Neural cell (in vitro differentiated cells): ENCODE results near the gene STH. TPM values are rescaled to one million over a fixed set of nuclear protein-coding genes. Genes with fewer than 3 reads are reported as not detected.

ENCODE experiments used
- H2AFZ ChIP-seq: fragments of 200-600, 300-800 bp; sonication (generic), shearing (Covaris generic); 2 replicates; pipeline ENCODE4 v1.6.0; 2014; ENCODE audit warnings: low read depth, mild to moderate bottlenecking, antibody characterized with exemption, low read length, moderate library complexity
- H3F3A ChIP-seq: fragments of 200-600 bp; shearing (Covaris generic); 2 replicates; pipeline ENCODE4 v1.6.1; 2016; ENCODE audit warnings: mild to moderate bottlenecking, moderate library complexity, mixed read lengths, antibody characterized with exemption, low read length; ENCODE audit not compliant: insufficient read depth, poor library complexity, severe bottlenecking
- H3K27ac ChIP-seq: fragments of 200-600, 300-800 bp; sonication (generic), shearing (Covaris generic); 2 replicates; pipeline ENCODE4 v1.5.1; 2014; ENCODE audit warnings: mild to moderate bottlenecking, low read length, moderate library complexity
- H3K27me3 ChIP-seq: fragments of 300-800, 200-600 bp; sonication (generic), shearing (Covaris generic); 2 replicates; pipeline ENCODE4 v1.6.0; 2014; ENCODE audit warnings: mild to moderate bottlenecking, low read depth, low read length, moderate library complexity; ENCODE audit not compliant: insufficient read depth
- H3K36me3 ChIP-seq: fragments of 300-800, 200-600 bp; sonication (generic), shearing (Covaris generic); 2 replicates; pipeline ENCODE4 v1.5.1; 2014; ENCODE audit warnings: mild to moderate bottlenecking, antibody characterized with exemption, low read length, moderate library complexity; ENCODE audit not compliant: insufficient read depth
- H3K4me2 ChIP-seq: fragments of 300-800, 200-600 bp; sonication (generic), shearing (Covaris generic); 2 replicates; pipeline ENCODE4 v1.6.0; 2014; ENCODE audit warnings: mild to moderate bottlenecking, low read length
- H3K4me3 ChIP-seq: fragments of 300-800, 200-600 bp; sonication (generic), shearing (Covaris generic); 2 replicates; pipeline ENCODE4 v1.5.1; 2014; ENCODE audit warnings: mild to moderate bottlenecking, low read length, moderate library complexity
- H3K79me2 ChIP-seq: fragments of 200-600 bp; shearing (Covaris generic); replicated peaks from 2 replicates; pipeline ENCODE4 v1.6.0; 2014; ENCODE audit warnings: mild to moderate bottlenecking, low read length, moderate library complexity; ENCODE audit not compliant: insufficient read depth
- H3K9ac ChIP-seq: fragments of 300-800, 200-600 bp; sonication (generic), shearing (Covaris generic); 2 replicates; pipeline ENCODE4 v1.6.1; 2016; ENCODE audit warnings: mild to moderate bottlenecking, low read length, mixed read lengths
- H3K9me2 ChIP-seq: fragments of 200-600 bp; shearing (Covaris generic); 2 replicates; pipeline ENCODE4 v1.6.1; 2016; ENCODE audit warnings: mild to moderate bottlenecking, low read length, mixed read lengths; ENCODE audit not compliant: insufficient read depth
- H3K9me3 ChIP-seq: fragments of 200-600, 300-800 bp; sonication (generic), shearing (Covaris generic); 2 replicates; pipeline ENCODE4 v1.6.1; 2016; ENCODE audit warnings: mild to moderate bottlenecking, mixed run types, low read length, moderate library complexity, mixed read lengths
- H4K20me1 ChIP-seq: fragments of 200-600 bp; shearing (Covaris generic); 2 replicates; pipeline ENCODE4 v1.6.1; 2016; ENCODE audit warnings: mild to moderate bottlenecking, mixed run types; ENCODE audit not compliant: insufficient read depth
- EP300 ChIP-seq: fragments of 450-650 bp; conservative IDR thresholded peaks from 2 replicates; pipeline ENCODE4 v1.6.1; 2014; ENCODE audit warnings: antibody characterized with exemption, mild to moderate bottlenecking, moderate library complexity; ENCODE audit not compliant: poor library complexity, severe bottlenecking
- EZH2 ChIP-seq: fragments of 200-600, 300-800 bp; shearing (Covaris generic), sonication (generic); IDR thresholded peaks from 2 replicates; pipeline ENCODE4 v1.6.1; 2014; ENCODE audit warnings: antibody characterized with exemption, low read length, borderline replicate concordance, mild to moderate bottlenecking; ENCODE audit not compliant: insufficient read depth, poor library complexity, severe bottlenecking
- MXI1 ChIP-seq: fragments of 450-650 bp; conservative IDR thresholded peaks from 2 replicates; pipeline ENCODE4 v1.6.1; 2014; ENCODE audit warnings: antibody characterized with exemption, mild to moderate bottlenecking; ENCODE audit not compliant: poor library complexity, severe bottlenecking
- POLR2AphosphoS5 ChIP-seq: IDR thresholded peaks from 2 replicates; pipeline ENCODE4 v1.6.1; 2012
- RAD21 ChIP-seq: fragments of 450-650 bp; conservative IDR thresholded peaks from 2 replicates; pipeline ENCODE4 v1.6.1; 2014; ENCODE audit warnings: antibody characterized with exemption, mild to moderate bottlenecking, moderate library complexity
- SMC3 ChIP-seq: fragments of 450-650 bp; conservative IDR thresholded peaks from 2 replicates; pipeline ENCODE4 v1.6.1; 2014; ENCODE audit warnings: antibody characterized with exemption, mild to moderate bottlenecking, moderate library complexity; ENCODE audit not compliant: poor library complexity
- TAF1 ChIP-seq: IDR thresholded peaks from 2 replicates; pipeline ENCODE4 v1.6.1; 2012; ENCODE audit warnings: low read depth
- polyA plus RNA-seq: library from polyadenylated mRNA; depleted of rRNA; stranded (reverse); fragments of >200 nt; gene quantifications from 2 replicates; pipeline ENCODE4 v1.2.3, GENCODE V29; 2014
- TF ChIP-seq, protein P1 (sequence below): IDR thresholded peaks from 2 replicates; pipeline ENCODE4 v1.6.1; 2012; ENCODE audit warnings: borderline replicate concordance
- TF ChIP-seq, protein P2 (sequence below): fragments of 450-650 bp; IDR thresholded peaks from 2 replicates; pipeline ENCODE4 v1.5.1; 2014; ENCODE audit warnings: antibody characterized with exemption, mild to moderate bottlenecking, moderate library complexity; ENCODE audit not compliant: poor library complexity, severe bottlenecking

STH gene
- polyA plus RNA-seq, 1 donor from 2014 or later: not detected

DNA sequence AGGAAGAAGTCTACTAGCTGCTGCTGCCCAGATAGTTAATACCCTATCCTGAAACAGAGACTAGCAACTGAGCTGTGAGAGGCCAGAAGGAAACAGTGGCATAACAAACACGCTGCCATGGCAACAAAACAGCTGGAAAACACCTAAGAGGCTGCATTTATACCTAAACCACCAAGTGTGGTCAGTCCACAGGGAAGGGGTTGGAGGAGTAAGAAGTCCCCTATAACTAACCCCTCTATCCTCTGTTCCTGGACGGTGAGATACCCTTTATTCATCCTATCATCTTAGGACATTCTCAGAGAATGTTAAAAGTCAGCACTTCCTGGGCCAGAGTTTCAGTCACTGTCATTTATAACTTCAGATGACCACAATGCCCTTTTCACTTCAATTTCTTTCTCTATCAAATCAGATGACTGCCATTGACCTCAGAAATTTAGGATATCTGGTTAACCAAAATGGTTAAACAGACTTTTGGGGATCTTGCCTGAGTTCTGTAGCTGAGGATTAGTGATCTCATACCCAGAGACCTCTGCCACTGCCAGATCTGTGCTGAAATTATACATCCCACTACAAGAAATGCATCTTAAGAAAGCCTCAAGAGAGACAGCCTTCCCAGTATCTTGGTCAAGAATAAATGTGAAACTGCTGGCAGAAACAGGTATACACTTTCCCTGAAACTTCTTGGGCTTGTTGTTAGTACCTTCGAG lies 36.2 kb downstream of the STH start:
- Histone ChIP-seq H3K4me3 (no peak overlapping the region), H2AFZ (no peak overlapping the region), H3K36me3 (peaks cover 21% of the 10 kb centered on the region), H3K9ac (no peak overlapping the region), H3K79me2 (no peaks in the 10 kb centered on the region), H3F3A (no peaks in the 10 kb centered on the region), H3K9me3 (no peaks in the 10 kb centered on the region), H3K27me3 (no peaks in the 10 kb centered on the region), H3K9me2 (no peaks in the 10 kb centered on the region), H3K4me2 (no peak overlapping the region), H3K27ac (no peak overlapping the region), H4K20me1 (no peaks in the 10 kb centered on the region)
- TF ChIP-seq EP300 (no peak), MXI1 (no peak), SMC3 (no peak), RAD21 (no peak), EZH2 (no peak), POLR2AphosphoS5 (no peak), TAF1 (no peak)
- TF ChIP-seq, protein P1, sequence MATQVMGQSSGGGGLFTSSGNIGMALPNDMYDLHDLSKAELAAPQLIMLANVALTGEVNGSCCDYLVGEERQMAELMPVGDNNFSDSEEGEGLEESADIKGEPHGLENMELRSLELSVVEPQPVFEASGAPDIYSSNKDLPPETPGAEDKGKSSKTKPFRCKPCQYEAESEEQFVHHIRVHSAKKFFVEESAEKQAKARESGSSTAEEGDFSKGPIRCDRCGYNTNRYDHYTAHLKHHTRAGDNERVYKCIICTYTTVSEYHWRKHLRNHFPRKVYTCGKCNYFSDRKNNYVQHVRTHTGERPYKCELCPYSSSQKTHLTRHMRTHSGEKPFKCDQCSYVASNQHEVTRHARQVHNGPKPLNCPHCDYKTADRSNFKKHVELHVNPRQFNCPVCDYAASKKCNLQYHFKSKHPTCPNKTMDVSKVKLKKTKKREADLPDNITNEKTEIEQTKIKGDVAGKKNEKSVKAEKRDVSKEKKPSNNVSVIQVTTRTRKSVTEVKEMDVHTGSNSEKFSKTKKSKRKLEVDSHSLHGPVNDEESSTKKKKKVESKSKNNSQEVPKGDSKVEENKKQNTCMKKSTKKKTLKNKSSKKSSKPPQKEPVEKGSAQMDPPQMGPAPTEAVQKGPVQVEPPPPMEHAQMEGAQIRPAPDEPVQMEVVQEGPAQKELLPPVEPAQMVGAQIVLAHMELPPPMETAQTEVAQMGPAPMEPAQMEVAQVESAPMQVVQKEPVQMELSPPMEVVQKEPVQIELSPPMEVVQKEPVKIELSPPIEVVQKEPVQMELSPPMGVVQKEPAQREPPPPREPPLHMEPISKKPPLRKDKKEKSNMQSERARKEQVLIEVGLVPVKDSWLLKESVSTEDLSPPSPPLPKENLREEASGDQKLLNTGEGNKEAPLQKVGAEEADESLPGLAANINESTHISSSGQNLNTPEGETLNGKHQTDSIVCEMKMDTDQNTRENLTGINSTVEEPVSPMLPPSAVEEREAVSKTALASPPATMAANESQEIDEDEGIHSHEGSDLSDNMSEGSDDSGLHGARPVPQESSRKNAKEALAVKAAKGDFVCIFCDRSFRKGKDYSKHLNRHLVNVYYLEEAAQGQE: no peak
- TF ChIP-seq, protein P2, sequence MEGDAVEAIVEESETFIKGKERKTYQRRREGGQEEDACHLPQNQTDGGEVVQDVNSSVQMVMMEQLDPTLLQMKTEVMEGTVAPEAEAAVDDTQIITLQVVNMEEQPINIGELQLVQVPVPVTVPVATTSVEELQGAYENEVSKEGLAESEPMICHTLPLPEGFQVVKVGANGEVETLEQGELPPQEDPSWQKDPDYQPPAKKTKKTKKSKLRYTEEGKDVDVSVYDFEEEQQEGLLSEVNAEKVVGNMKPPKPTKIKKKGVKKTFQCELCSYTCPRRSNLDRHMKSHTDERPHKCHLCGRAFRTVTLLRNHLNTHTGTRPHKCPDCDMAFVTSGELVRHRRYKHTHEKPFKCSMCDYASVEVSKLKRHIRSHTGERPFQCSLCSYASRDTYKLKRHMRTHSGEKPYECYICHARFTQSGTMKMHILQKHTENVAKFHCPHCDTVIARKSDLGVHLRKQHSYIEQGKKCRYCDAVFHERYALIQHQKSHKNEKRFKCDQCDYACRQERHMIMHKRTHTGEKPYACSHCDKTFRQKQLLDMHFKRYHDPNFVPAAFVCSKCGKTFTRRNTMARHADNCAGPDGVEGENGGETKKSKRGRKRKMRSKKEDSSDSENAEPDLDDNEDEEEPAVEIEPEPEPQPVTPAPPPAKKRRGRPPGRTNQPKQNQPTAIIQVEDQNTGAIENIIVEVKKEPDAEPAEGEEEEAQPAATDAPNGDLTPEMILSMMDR: no peak

DNA sequence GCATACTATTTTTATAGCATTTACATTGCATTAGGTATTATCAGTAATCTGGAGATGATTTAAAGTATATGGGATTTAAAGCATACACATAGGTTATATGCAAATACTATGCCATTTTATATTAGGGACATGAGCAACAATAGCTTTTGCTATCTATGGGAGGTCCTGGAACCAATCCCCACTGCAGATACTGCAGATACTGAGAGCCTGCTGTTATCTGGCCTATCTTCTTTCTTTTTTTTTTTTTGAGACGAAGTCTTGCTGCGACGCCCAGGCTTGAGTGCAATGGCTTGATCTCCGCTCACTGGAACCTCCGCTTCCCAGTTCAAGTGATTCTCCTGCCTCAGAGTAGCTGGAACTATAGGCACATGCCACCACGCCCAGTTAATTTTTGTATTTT lies 37.4 kb downstream of the STH start:
- Histone ChIP-seq H3K4me3 (no peak overlapping the region), H3K27me3 (no peaks in the 10 kb centered on the region), H4K20me1 (no peaks in the 10 kb centered on the region), H3K36me3 (peaks cover 9% of the 10 kb centered on the region), H3K9me3 (no peaks in the 10 kb centered on the region), H3K9ac (no peak overlapping the region), H3K4me2 (no peak overlapping the region), H3K79me2 (no peaks in the 10 kb centered on the region), H2AFZ (no peak overlapping the region), H3K9me2 (no peaks in the 10 kb centered on the region), H3F3A (no peaks in the 10 kb centered on the region), H3K27ac (no peak overlapping the region)
- TF ChIP-seq, protein P1: no peak
- no peak for TF ChIP-seq SMC3
- no peak for TF ChIP-seq RAD21
- no peak for TF ChIP-seq EP300
- TF ChIP-seq POLR2AphosphoS5: no peak
- TF ChIP-seq, protein P2: no peak
- no peak for TF ChIP-seq TAF1
- no peak for TF ChIP-seq MXI1
- TF ChIP-seq EZH2: no peak
